Measurements from ENCODE around the gene NRGN.

NRGN gene

GRCh38 chr11:124728134-124728533 is 11.6 kb upstream of the NRGN start:
- Histone ChIP-seq H3K27me3 (peaks cover 27% of the 10 kb centered on the region), H3K4me3 (ENCODE audit: low read depth in 1 of 2, low read length in 1 of 2) (no peak overlapping the region), H3K27ac (no peak overlapping the region), H3K9me3 (no peaks in the 10 kb centered on the region), H3K36me3 (no peaks in the 10 kb centered on the region), H3K4me1 (ENCODE audit: control insufficient read depth in 1 of 2, insufficient read depth in 1 of 2, low read depth in 1 of 2, low read length in 1 of 2) (peaks cover 0 to 4% of the 10 kb centered on the region in 2 experiments)
- no peak for TF ChIP-seq CTCF (IDR thresholded peaks at IDR 0.05)

DNA sequence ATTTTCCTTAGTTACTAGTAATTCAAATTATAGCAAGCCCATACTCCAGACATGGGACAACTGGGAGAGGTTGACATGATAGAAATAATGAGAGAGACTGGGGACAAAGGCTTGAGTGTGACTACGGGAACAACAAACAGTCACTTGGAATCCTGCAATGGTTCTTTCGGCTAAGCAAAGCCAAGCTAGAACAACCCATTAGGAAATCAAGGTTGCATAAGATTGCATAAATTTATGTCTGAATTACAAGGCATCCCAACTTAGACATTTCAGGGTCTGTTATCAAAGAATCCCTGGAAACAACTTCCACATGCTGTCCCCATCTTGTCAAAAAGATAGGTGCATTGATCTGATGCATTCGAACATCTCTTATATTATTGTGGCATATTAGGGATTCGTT is 10.2 kb upstream of the NRGN start:
- Histone ChIP-seq H3K36me3 (no peaks in the 10 kb centered on the region), H3K4me1 (ENCODE audit: control insufficient read depth in 1 of 2, insufficient read depth in 1 of 2, low read depth in 1 of 2, low read length in 1 of 2) (peaks cover 0 to 4% of the 10 kb centered on the region in 2 experiments), H3K27ac (no peak overlapping the region), H3K27me3 (peaks cover 13% of the 10 kb centered on the region), H3K9me3 (no peaks in the 10 kb centered on the region), H3K4me3 (ENCODE audit: low read depth in 1 of 2, low read length in 1 of 2) (no peak overlapping the region)
- TF ChIP-seq CTCF (IDR thresholded peaks at IDR 0.05): no peak

GRCh38 chr11:124732230-124732629 is 7.5 kb upstream of the NRGN start:
- Histone ChIP-seq H3K9me3 (no peaks in the 10 kb centered on the region), H3K36me3 (no peaks in the 10 kb centered on the region), H3K27me3 (no peaks in the 10 kb centered on the region), H3K4me3 (ENCODE audit: low read depth in 1 of 2, low read length in 1 of 2) (no peak overlapping the region), H3K27ac (no peak overlapping the region), H3K4me1 (ENCODE audit: control insufficient read depth in 1 of 2, insufficient read depth in 1 of 2, low read depth in 1 of 2, low read length in 1 of 2) (peaks cover 5 to 13% of the 10 kb centered on the region in 2 experiments)
- TF ChIP-seq CTCF (IDR thresholded peaks at IDR 0.05): no peak

GRCh38 chr11:124736736-124737135 is 3.0 kb upstream of the NRGN start:
- Histone ChIP-seq H3K4me1 (ENCODE audit: control insufficient read depth in 1 of 2, insufficient read depth in 1 of 2, low read depth in 1 of 2, low read length in 1 of 2) (peaks cover 19 to 24% of the 10 kb centered on the region in 2 experiments), H3K36me3 (no peaks in the 10 kb centered on the region), H3K9me3 (no peaks in the 10 kb centered on the region), H3K27ac (no peak overlapping the region), H3K27me3 (peaks cover 40% of the 10 kb centered on the region), H3K4me3 (ENCODE audit: low read depth in 1 of 2, low read length in 1 of 2) (no peak overlapping the region)
- TF ChIP-seq CTCF (IDR thresholded peaks at IDR 0.05): no peak

- Histone ChIP-seq H3K4me3 (ENCODE audit: low read depth in 1 of 2, low read length in 1 of 2) (no peak overlapping the region), H3K27ac (no peak overlapping the region), H3K36me3 (no peaks in the 10 kb centered on the region), H3K27me3 (peaks cover 50% of the 10 kb centered on the region), H3K9me3 (no peaks in the 10 kb centered on the region), H3K4me1 (ENCODE audit: control insufficient read depth in 1 of 2, insufficient read depth in 1 of 2, low read depth in 1 of 2, low read length in 1 of 2) (peaks cover 19 to 24% of the 10 kb centered on the region in 2 experiments)
- TF ChIP-seq CTCF (IDR thresholded peaks at IDR 0.05): no peak
Observed at GRCh38 chr11:124737638-124738305, 2.0 kb upstream of the NRGN start.

Measured in neutrophil (primary cell).